Measurements from ENCODE around the gene TMPRSS4. TPM values are rescaled to one million over a fixed set of nuclear protein-coding genes. Genes with fewer than 3 reads are reported as not detected.

The TMPRSS4 gene
- total RNA-seq, 1 donor from 2014 or later, result 12.1 TPM

DNA sequence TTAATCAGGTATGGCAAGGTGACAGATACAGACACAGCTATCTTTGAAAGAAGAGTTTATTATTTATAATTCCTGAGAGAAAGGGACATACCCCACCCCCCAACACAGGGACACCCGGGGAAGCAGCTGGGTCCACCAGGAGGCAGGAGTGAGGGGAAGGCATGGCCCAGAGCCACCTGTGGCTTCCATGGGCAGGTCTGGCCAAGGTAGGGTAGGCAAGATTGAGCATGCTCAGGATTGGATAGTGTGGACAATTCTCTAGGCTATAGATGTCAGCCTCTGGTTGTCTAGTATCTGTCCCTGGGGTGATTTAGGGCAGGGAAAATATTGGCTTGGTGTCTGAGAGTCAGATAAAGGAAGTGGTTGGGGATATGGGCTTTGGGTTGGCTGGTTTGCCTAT is 37.4 kb downstream of the TMPRSS4 start:
- H3K27me3 Mint-ChIP-seq, result peaks cover 20% of the 10 kb centered on the region
- H3K9me3 Mint-ChIP-seq (ENCODE audit: low read depth), result no peaks in the 10 kb centered on the region
- no peak for DNase-seq (ENCODE audit: low spot score, unreplicated experiment)
- no peaks in the 10 kb centered on the region for H3K4me1 Mint-ChIP-seq (ENCODE audit: low read depth)
- H3K4me3 Mint-ChIP-seq (ENCODE audit: low read depth), result no peak overlapping the region
- peaks cover 2% of the 10 kb centered on the region for H3K36me3 Mint-ChIP-seq (ENCODE audit: insufficient read depth)
- TF ChIP-seq, protein P1, sequence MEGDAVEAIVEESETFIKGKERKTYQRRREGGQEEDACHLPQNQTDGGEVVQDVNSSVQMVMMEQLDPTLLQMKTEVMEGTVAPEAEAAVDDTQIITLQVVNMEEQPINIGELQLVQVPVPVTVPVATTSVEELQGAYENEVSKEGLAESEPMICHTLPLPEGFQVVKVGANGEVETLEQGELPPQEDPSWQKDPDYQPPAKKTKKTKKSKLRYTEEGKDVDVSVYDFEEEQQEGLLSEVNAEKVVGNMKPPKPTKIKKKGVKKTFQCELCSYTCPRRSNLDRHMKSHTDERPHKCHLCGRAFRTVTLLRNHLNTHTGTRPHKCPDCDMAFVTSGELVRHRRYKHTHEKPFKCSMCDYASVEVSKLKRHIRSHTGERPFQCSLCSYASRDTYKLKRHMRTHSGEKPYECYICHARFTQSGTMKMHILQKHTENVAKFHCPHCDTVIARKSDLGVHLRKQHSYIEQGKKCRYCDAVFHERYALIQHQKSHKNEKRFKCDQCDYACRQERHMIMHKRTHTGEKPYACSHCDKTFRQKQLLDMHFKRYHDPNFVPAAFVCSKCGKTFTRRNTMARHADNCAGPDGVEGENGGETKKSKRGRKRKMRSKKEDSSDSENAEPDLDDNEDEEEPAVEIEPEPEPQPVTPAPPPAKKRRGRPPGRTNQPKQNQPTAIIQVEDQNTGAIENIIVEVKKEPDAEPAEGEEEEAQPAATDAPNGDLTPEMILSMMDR (IDR thresholded peaks at IDR 0.05; ENCODE audit: unreplicated experiment), result no peak
- H3K27ac Mint-ChIP-seq, result no peak overlapping the region

DNA sequence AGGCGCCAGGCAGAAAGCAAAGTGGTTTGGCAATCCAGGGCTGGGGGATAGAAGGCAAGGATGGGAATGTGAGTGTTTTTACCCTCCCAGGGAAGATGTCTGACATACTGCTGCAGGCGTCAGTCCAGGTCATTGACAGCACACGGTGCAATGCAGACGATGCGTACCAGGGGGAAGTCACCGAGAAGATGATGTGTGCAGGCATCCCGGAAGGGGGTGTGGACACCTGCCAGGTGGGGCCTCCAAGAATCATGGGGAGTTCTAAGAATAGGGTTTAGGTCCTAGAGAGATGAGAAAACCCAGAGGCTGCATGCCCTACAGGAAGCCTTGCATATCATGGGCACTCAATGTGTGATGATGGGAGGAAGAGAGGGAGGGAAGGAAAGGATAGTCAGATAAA is 38.2 kb downstream of the TMPRSS4 start:
- H3K27ac Mint-ChIP-seq, result no peak overlapping the region
- H3K36me3 Mint-ChIP-seq (ENCODE audit: insufficient read depth), result peaks cover 3% of the 10 kb centered on the region
- H3K4me3 Mint-ChIP-seq (ENCODE audit: low read depth), result no peak overlapping the region
- H3K27me3 Mint-ChIP-seq, result peaks cover 20% of the 10 kb centered on the region
- H3K4me1 Mint-ChIP-seq (ENCODE audit: low read depth), result no peaks in the 10 kb centered on the region
- TF ChIP-seq, protein P1 (IDR thresholded peaks at IDR 0.05; ENCODE audit: unreplicated experiment), result no peak
- H3K9me3 Mint-ChIP-seq (ENCODE audit: low read depth), result no peaks in the 10 kb centered on the region
- no peak for DNase-seq (ENCODE audit: low spot score, unreplicated experiment)

DNA sequence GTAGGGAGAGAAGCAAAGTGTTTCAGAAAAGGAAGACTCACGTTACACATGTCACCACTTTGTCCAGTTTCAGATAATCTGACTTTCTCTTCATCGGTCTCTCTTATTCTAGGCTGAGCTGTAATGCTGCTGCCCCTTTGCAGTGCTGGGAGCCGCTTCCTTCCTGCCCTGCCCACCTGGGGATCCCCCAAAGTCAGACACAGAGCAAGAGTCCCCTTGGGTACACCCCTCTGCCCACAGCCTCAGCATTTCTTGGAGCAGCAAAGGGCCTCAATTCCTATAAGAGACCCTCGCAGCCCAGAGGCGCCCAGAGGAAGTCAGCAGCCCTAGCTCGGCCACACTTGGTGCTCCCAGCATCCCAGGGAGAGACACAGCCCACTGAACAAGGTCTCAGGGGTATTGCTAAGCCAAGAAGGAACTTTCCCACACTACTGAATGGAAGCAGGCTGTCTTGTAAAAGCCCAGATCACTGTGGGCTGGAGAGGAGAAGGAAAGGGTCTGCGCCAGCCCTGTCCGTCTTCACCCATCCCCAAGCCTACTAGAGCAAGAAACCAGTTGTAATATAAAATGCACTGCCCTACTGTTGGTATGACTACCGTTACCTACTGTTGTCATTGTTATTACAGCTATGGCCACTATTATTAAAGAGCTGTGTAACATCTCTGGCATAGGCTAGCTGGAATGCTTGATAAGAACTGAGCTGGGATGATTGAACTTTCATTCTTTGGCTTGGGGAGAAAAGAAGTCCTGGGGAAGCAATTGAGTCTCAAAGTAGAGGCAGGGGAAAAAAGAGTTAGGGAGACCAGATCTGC is 41.1 kb downstream of the TMPRSS4 start:
- Mint-ChIP-seq H3K27me3 (peaks cover 16% of the 10 kb centered on the region), H3K36me3 (ENCODE audit: insufficient read depth) (peaks cover 1% of the 10 kb centered on the region), H3K4me3 (ENCODE audit: low read depth) (no peak overlapping the region), H3K4me1 (ENCODE audit: low read depth) (no peaks in the 10 kb centered on the region), H3K9me3 (ENCODE audit: low read depth) (peaks cover 7% of the 10 kb centered on the region), H3K27ac (no peak overlapping the region)
- TF ChIP-seq, protein P1 (IDR thresholded peaks at IDR 0.05; ENCODE audit: unreplicated experiment), result no peak
- no peak for DNase-seq (ENCODE audit: low spot score, unreplicated experiment)

DNA sequence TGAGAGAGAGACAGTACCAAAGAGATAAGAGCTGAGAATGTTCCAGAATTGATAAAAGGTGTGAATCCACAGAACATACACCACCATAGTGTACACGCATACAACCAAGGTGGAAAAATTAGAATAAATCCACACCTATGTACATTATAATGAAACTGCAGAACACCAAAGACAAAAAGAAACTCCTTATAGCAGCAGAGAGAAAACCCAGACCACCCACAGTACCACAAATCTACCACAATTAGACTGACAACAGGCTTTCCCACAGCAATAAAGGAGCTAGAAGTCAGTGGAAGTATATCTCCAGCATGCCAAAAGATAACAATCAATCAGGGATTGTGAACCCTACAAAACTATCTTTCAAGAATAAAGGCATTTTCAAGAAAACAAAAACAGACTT is 43.9 kb downstream of the TMPRSS4 start:
- H3K27me3 Mint-ChIP-seq, result peaks cover 8% of the 10 kb centered on the region
- H3K4me1 Mint-ChIP-seq (ENCODE audit: low read depth), result no peaks in the 10 kb centered on the region

DNA sequence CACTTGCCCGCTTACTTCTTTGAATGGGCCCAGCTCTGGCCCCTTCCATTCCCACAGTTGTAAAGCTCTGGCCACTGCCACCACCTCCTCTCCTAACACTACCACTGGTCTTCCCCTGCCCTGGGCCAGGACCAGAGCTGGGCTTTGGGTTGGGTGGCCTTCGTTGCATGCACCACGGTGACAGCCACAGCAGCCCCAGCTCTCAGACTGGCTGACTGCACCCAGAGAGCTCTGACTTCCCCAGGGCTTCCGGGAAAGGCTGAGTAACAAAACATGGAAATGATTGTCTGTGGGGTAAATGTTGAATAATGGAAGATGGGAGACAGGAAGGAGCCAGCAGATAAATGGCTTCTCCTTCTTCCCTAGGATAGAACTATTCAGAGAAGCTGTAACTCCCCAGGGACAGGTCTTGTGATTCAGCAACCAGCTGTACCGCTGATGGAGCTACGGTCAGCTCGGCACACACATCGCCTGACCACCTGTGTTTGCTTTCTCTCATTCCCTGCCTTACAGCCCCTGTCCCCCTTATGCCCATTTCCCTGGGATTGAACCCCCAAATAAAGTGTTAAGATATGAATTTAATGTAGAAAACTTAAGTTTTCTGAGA is 48.2 kb downstream of the TMPRSS4 start:
- no peaks in the 10 kb centered on the region for H3K4me1 Mint-ChIP-seq (ENCODE audit: low read depth)
- H3K27ac Mint-ChIP-seq, result no peak overlapping the region
- H3K4me3 Mint-ChIP-seq (ENCODE audit: low read depth), result no peak overlapping the region
- H3K36me3 Mint-ChIP-seq (ENCODE audit: insufficient read depth), result no peaks in the 10 kb centered on the region
- peaks cover 10% of the 10 kb centered on the region for H3K27me3 Mint-ChIP-seq
- H3K9me3 Mint-ChIP-seq (ENCODE audit: low read depth), result peaks cover 7% of the 10 kb centered on the region
- TF ChIP-seq, protein P1 (IDR thresholded peaks at IDR 0.05; ENCODE audit: unreplicated experiment), result no peak
- DNase-seq (ENCODE audit: low spot score, unreplicated experiment), result no peak

More for the DNA sequence above, 43.9 kb downstream of the TMPRSS4 start:
- peaks cover 1% of the 10 kb centered on the region for H3K36me3 Mint-ChIP-seq (ENCODE audit: insufficient read depth)
- no peak overlapping the region for H3K27ac Mint-ChIP-seq
- no peak overlapping the region for H3K4me3 Mint-ChIP-seq (ENCODE audit: low read depth)
- H3K9me3 Mint-ChIP-seq (ENCODE audit: low read depth), result peaks cover 7% of the 10 kb centered on the region
- TF ChIP-seq, protein P1 (IDR thresholded peaks at IDR 0.05; ENCODE audit: unreplicated experiment), result no peak
- no peak for DNase-seq (ENCODE audit: low spot score, unreplicated experiment)

Measured in progenitor cell of endocrine pancreas (in vitro differentiated cells).